ENCODE data around the gene PCBP3. TPM values are rescaled to one million over a fixed set of nuclear protein-coding genes. Genes with fewer than 3 reads are reported as not detected.

PCBP3 gene
- total and polyA plus RNA-seq, 12 donors = 1.7 to 15.8 (median 4.7) TPM

- Histone ChIP-seq H3K27me3 (no peaks in the 10 kb centered on the region), H3K27ac (no peak overlapping the region), H3K4me3 (no peak overlapping the region), H3K36me3 (replicated peaks in 1 of 2) (no peaks in the 10 kb centered on the region), H3K9me3 (replicated peaks in 1 of 3) (no peaks in the 10 kb centered on the region), H3K4me1 (replicated peaks in 1 of 2) (no peaks in the 10 kb centered on the region)
- no peak for TF ChIP-seq CTCF (IDR thresholded peaks at IDR 0.05)
- no peak for TF ChIP-seq POLR2A (IDR thresholded peaks at IDR 0.05)
- DNase-seq = no peak
- intact Hi-C loops (cut with DNase I) = no loop called here
- WGBS, 4 donors = 70 to 76% (median 71%) methylated on average over 14 of the region's 14 CpGs
Measured at GRCh38 chr21:45740491-45741357, 97.2 kb downstream of the PCBP3 start.

GRCh38 chr21:45741691-45742090 lies 98.2 kb downstream of the PCBP3 start:
- Histone ChIP-seq H3K4me3 (no peak overlapping the region), H3K4me1 (replicated peaks in 1 of 2) (no peaks in the 10 kb centered on the region), H3K27ac (no peak overlapping the region), H3K27me3 (no peaks in the 10 kb centered on the region), H3K36me3 (replicated peaks in 1 of 2) (no peaks in the 10 kb centered on the region), H3K9me3 (replicated peaks in 1 of 3) (no peaks in the 10 kb centered on the region)
- 74 to 84% (median 77%) methylated on average over 6 of the region's 6 CpGs for WGBS, 4 donors
- no peak for TF ChIP-seq POLR2A (IDR thresholded peaks at IDR 0.05)
- no peak for TF ChIP-seq CTCF (IDR thresholded peaks at IDR 0.05)
- intact Hi-C loops (cut with DNase I) = no loop called here
- DNase-seq = no peak

GRCh38 chr21:45742247-45742646 lies 98.7 kb downstream of the PCBP3 start:
- H3K27ac ChIP-seq = no peak overlapping the region
- TF ChIP-seq CTCF (IDR thresholded peaks at IDR 0.05) = no peak
- no peak for TF ChIP-seq POLR2A (IDR thresholded peaks at IDR 0.05)
- no peak overlapping the region for H3K4me3 ChIP-seq
- 80 to 89% (median 85%) methylated on average over 7 of the region's 7 CpGs for WGBS, 4 donors
- DNase-seq = no peak
- intact Hi-C loops (cut with DNase I) = no loop called here
- H3K4me1 ChIP-seq (replicated peaks in 1 of 2) = no peaks in the 10 kb centered on the region
- no peaks in the 10 kb centered on the region for H3K36me3 ChIP-seq (replicated peaks in 1 of 2)
- H3K27me3 ChIP-seq = no peaks in the 10 kb centered on the region
- H3K9me3 ChIP-seq (replicated peaks in 1 of 3) = no peaks in the 10 kb centered on the region

GRCh38 chr21:45745256-45745655 lies 101.7 kb downstream of the PCBP3 start:
- WGBS, 4 donors = 79 to 94% (median 83%) methylated on average over 4 to 7 of the region's 7 CpGs
- no peak overlapping the region for H3K4me3 ChIP-seq
- intact Hi-C loops (cut with DNase I) = no loop called here
- no peaks in the 10 kb centered on the region for H3K27me3 ChIP-seq
- peak in 1 of 7 donors; percentile 59 for DNase-seq
- no peaks in the 10 kb centered on the region for H3K4me1 ChIP-seq (replicated peaks in 1 of 2)
- H3K36me3 ChIP-seq (replicated peaks in 1 of 2) = no peaks in the 10 kb centered on the region
- no peak overlapping the region for H3K27ac ChIP-seq
- TF ChIP-seq CTCF (IDR thresholded peaks at IDR 0.05) (no peak), POLR2A (IDR thresholded peaks at IDR 0.05) (no peak)
- no peaks in the 10 kb centered on the region for H3K9me3 ChIP-seq (replicated peaks in 1 of 3)
